Measurements from ENCODE around the gene UBE2I.

UBE2I gene

GRCh38 chr16:1273816-1274215 lies 35.6 kb upstream of the UBE2I start:
- no peak overlapping the region for H3K4me3 ChIP-seq (replicated peaks; ENCODE audit: insufficient read depth, low read length)
- H3K27ac ChIP-seq (replicated peaks) = no peak overlapping the region
- TF ChIP-seq POLR2AphosphoS5 (IDR thresholded peaks at IDR 0.05; ENCODE audit: low read depth) = no peak
- no peak for TF ChIP-seq REST (IDR thresholded peaks at IDR 0.05; ENCODE audit: insufficient replicate concordance, low read depth)
- no peak for TF ChIP-seq GABPA (IDR thresholded peaks at IDR 0.05; ENCODE audit: low read depth)
- no peak for TF ChIP-seq SPI1 (IDR thresholded peaks at IDR 0.05; ENCODE audit: borderline replicate concordance, low read depth)
- no peak for TF ChIP-seq CTCF (IDR thresholded peaks at IDR 0.05; ENCODE audit: insufficient read depth, low read length)
- no peak for DNase-seq (ENCODE audit: low read depth in 1 of 2, low spot score in 1 of 2)
- H3K27me3 ChIP-seq (ENCODE audit: insufficient read depth, poor library complexity, severe bottlenecking) = peaks cover 9% of the 10 kb centered on the region

- TF ChIP-seq SPI1 (IDR thresholded peaks at IDR 0.05; ENCODE audit: borderline replicate concordance, low read depth) (no peak), REST (IDR thresholded peaks at IDR 0.05; ENCODE audit: insufficient replicate concordance, low read depth) (no peak), POLR2AphosphoS5 (IDR thresholded peaks at IDR 0.05; ENCODE audit: low read depth) (no peak), CTCF (IDR thresholded peaks at IDR 0.05; ENCODE audit: insufficient read depth, low read length) (no peak), GABPA (IDR thresholded peaks at IDR 0.05; ENCODE audit: low read depth) (no peak)
- Histone ChIP-seq H3K27ac (replicated peaks) (no peak overlapping the region), H3K27me3 (ENCODE audit: insufficient read depth, poor library complexity, severe bottlenecking) (peaks cover 9% of the 10 kb centered on the region), H3K4me3 (replicated peaks; ENCODE audit: insufficient read depth, low read length) (no peak overlapping the region)
- DNase-seq (ENCODE audit: low read depth in 1 of 2, low spot score in 1 of 2) = no peak
Observed at GRCh38 chr16:1274767-1275166, 34.7 kb upstream of the UBE2I start.

- no peak overlapping the region for H3K4me3 ChIP-seq (replicated peaks; ENCODE audit: insufficient read depth, low read length)
Observed at GRCh38 chr16:1275791-1276579, 33.5 kb upstream of the UBE2I start.

More at GRCh38 chr16:1275791-1276579, 33.5 kb upstream of the UBE2I start:
- H3K27me3 ChIP-seq (ENCODE audit: insufficient read depth, poor library complexity, severe bottlenecking) = peaks cover 9% of the 10 kb centered on the region
- no peak overlapping the region for H3K27ac ChIP-seq (replicated peaks)
- DNase-seq (ENCODE audit: low read depth in 1 of 2, low spot score in 1 of 2) = no peak
- TF ChIP-seq REST (IDR thresholded peaks at IDR 0.05; ENCODE audit: insufficient replicate concordance, low read depth) = no peak
- TF ChIP-seq SPI1 (IDR thresholded peaks at IDR 0.05; ENCODE audit: borderline replicate concordance, low read depth) = no peak
- TF ChIP-seq GABPA (IDR thresholded peaks at IDR 0.05; ENCODE audit: low read depth) = no peak
- TF ChIP-seq POLR2AphosphoS5 (IDR thresholded peaks at IDR 0.05; ENCODE audit: low read depth) = no peak
- TF ChIP-seq CTCF (IDR thresholded peaks at IDR 0.05; ENCODE audit: insufficient read depth, low read length) = no peak
